ENCODE results near the gene NQO2. TPM values are rescaled to one million over a fixed set of nuclear protein-coding genes. Genes with fewer than 3 reads are reported as not detected.

NQO2 gene
- total and polyA plus RNA-seq, 2 of the 13 experiments (the other 11 are each of a cell fraction or from before 2014, with no cell fraction given) = 32.2 to 56.5 TPM

GRCh38 chr6:2998998-2999617 is 586 bp upstream of the NQO2 start (continued):
- TF ChIP-seq ZNF644 (CRISPR knock-in tag; IDR thresholded peaks at IDR 0.05; ENCODE audit: low read depth) (peak; percentile 55; the same call in 1 of the 2 replicates), EHMT2 (IDR thresholded peaks at IDR 0.05; ENCODE audit: borderline replicate concordance, low read depth, low read length) (no peak; the same call in 1 of the 2 replicates), ISL2 (CRISPR knock-in tag; IDR thresholded peaks at IDR 0.05) (peak; percentile 81), GABPA (IDR thresholded peaks at IDR 0.05; ENCODE audit: low read depth, low read length) (no peak), GABPA (CRISPR knock-in tag; IDR thresholded peaks at IDR 0.05; ENCODE audit: low read depth) (peak; percentile 9; the same call in 1 of the 2 replicates), ZNF781 (CRISPR knock-in tag; IDR thresholded peaks at IDR 0.05; ENCODE audit: borderline replicate concordance, not compliant biosample characterization) (no peak), ZNF296 (CRISPR knock-in tag; conservative IDR thresholded peaks at IDR 0.05) (no peak), YY1 (IDR thresholded peaks at IDR 0.05; ENCODE audit: insufficient read depth, insufficient replicate concordance, low read depth, low read length) (no peak), MED13 (CRISPR knock-in tag; IDR thresholded peaks at IDR 0.05) (peak; percentile 76; the same call in 1 of the 2 replicates), ZNF777 (CRISPR knock-in tag; IDR thresholded peaks at IDR 0.05) (peak; percentile 96), MXI1 (IDR thresholded peaks at IDR 0.05; ENCODE audit: borderline replicate concordance, low read depth, low read length) (peak; percentile 65; the same call in 1 of the 3 replicates), ZNF816 (CRISPR knock-in tag; IDR thresholded peaks at IDR 0.05; ENCODE audit: borderline replicate concordance) (peak; percentile 87; the same call in 1 of the 2 replicates), SRSF9 (IDR thresholded peaks at IDR 0.05; ENCODE audit: borderline replicate concordance, insufficient read depth, low read depth, low read length, poor library complexity, severe bottlenecking) (no peak), TBX3 (IDR thresholded peaks at IDR 0.05; ENCODE audit: borderline replicate concordance) (peak; percentile 54; the same call in 1 of the 2 replicates), ETS1 (CRISPR knock-in tag; IDR thresholded peaks at IDR 0.05) (no peak), ARHGAP35 (CRISPR knock-in tag; IDR thresholded peaks at IDR 0.05; ENCODE audit: borderline replicate concordance) (no peak), ARNTL (CRISPR knock-in tag; IDR thresholded peaks at IDR 0.05) (peak; percentile 67), ATF5 (CRISPR knock-in tag; IDR thresholded peaks at IDR 0.05; ENCODE audit: low read depth) (no peak), ZFP91 (CRISPR knock-in tag; IDR thresholded peaks at IDR 0.05; ENCODE audit: borderline replicate concordance) (peak; percentile 37), ZNF776 (CRISPR knock-in tag; IDR thresholded peaks at IDR 0.05) (no peak), PHB2 (IDR thresholded peaks at IDR 0.05; ENCODE audit: partially characterized antibody) (no peak), BRD4 (CRISPR knock-in tag; IDR thresholded peaks at IDR 0.05) (no peak), ZNF768 (CRISPR knock-in tag; IDR thresholded peaks at IDR 0.05) (no peak), MYC (CRISPR knock-in tag; IDR thresholded peaks at IDR 0.05; ENCODE audit: borderline replicate concordance) (peak; percentile 33; the same call in 1 of the 2 replicates)
- TF ChIP-seq, protein P1, sequence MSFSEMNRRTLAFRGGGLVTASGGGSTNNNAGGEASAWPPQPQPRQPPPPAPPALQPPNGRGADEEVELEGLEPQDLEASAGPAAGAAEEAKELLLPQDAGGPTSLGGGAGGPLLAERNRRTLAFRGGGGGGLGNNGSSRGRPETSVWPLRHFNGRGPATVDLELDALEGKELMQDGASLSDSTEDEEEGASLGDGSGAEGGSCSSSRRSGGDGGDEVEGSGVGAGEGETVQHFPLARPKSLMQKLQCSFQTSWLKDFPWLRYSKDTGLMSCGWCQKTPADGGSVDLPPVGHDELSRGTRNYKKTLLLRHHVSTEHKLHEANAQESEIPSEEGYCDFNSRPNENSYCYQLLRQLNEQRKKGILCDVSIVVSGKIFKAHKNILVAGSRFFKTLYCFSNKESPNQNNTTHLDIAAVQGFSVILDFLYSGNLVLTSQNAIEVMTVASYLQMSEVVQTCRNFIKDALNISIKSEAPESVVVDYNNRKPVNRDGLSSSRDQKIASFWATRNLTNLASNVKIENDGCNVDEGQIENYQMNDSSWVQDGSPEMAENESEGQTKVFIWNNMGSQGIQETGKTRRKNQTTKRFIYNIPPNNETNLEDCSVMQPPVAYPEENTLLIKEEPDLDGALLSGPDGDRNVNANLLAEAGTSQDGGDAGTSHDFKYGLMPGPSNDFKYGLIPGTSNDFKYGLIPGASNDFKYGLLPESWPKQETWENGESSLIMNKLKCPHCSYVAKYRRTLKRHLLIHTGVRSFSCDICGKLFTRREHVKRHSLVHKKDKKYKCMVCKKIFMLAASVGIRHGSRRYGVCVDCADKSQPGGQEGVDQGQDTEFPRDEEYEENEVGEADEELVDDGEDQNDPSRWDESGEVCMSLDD (CRISPR knock-in tag; IDR thresholded peaks at IDR 0.05; ENCODE audit: borderline replicate concordance) = peak; percentile 56; the same call in 1 of the 2 replicates
